ENCODE results near the gene CCNJL.
"Not testable (repeated sequence)": the region's sequence is repeated elsewhere in the genome, so short reads cannot be mapped to it uniquely, and the experiment has no call there.

GRCh38 chr5:160249570-160249969 is 62.8 kb downstream of the CCNJL start:
- not testable (repeated sequence) for TF ChIP-seq POLR2A, CTCF (IDR thresholded peaks at IDR 0.05)

Data from body of pancreas (tissue), 4 donors.